Measurements from ENCODE around the gene EID2B.
A peak's percentile ranks its signal among the peaks of the same experiment; 100 is the strongest.

Gene EID2B

GRCh38 chr19:39557811-39558623 is 25.4 kb upstream of the EID2B start:
- Histone ChIP-seq H3K9ac (ENCODE audit: low read depth, low read length, poor library complexity, severe bottlenecking) (peak overlapping the region; percentile 19), H3K36me3 (ENCODE audit: insufficient read depth, low read length) (no peaks in the 10 kb centered on the region), H3K4me1 (ENCODE audit: insufficient read depth, low read length, poor library complexity, severe bottlenecking) (peaks cover 8% of the 10 kb centered on the region), H3K27me3 (ENCODE audit: insufficient read depth, low read length, poor library complexity, severe bottlenecking) (no peaks in the 10 kb centered on the region), H3K79me2 (ENCODE audit: insufficient read depth, low read length) (no peaks in the 10 kb centered on the region), H3F3A (ENCODE audit: low read depth) (no peaks in the 10 kb centered on the region), H2AFZ (ENCODE audit: low read length) (peak overlapping the region; percentile 77), H4K20me1 (ENCODE audit: insufficient read depth, low read length, poor library complexity, severe bottlenecking) (no peaks in the 10 kb centered on the region), H3K9me3 (ENCODE audit: insufficient read depth, low read depth, low read length) (no peaks in the 10 kb centered on the region), H3K4me3 (ENCODE audit: low read length, poor library complexity, severe bottlenecking) (peak overlapping the region; percentile 51), H3K4me2 (ENCODE audit: low read depth, low read length, poor library complexity, severe bottlenecking) (peak overlapping the region; percentile 72), H3K9me2 (replicated peaks; ENCODE audit: low read depth, low read length) (no peaks in the 10 kb centered on the region)
- no peak for TF ChIP-seq EZH2phosphoT487 (IDR thresholded peaks at IDR 0.05; ENCODE audit: borderline replicate concordance)
- no peak for TF ChIP-seq CTCF (conservative IDR thresholded peaks at IDR 0.05; ENCODE audit: low read length)

- Histone ChIP-seq H3K4me1 (ENCODE audit: insufficient read depth, low read length, poor library complexity, severe bottlenecking) (peaks cover 8% of the 10 kb centered on the region), H3K4me3 (ENCODE audit: low read length, poor library complexity, severe bottlenecking) (no peak overlapping the region), H3K79me2 (ENCODE audit: insufficient read depth, low read length) (no peaks in the 10 kb centered on the region), H3K4me2 (ENCODE audit: low read depth, low read length, poor library complexity, severe bottlenecking) (no peak overlapping the region), H3K36me3 (ENCODE audit: insufficient read depth, low read length) (no peaks in the 10 kb centered on the region), H2AFZ (ENCODE audit: low read length) (no peak overlapping the region), H3K9ac (ENCODE audit: low read depth, low read length, poor library complexity, severe bottlenecking) (no peak overlapping the region), H3K9me2 (replicated peaks; ENCODE audit: low read depth, low read length) (no peaks in the 10 kb centered on the region), H3K27me3 (ENCODE audit: insufficient read depth, low read length, poor library complexity, severe bottlenecking) (no peaks in the 10 kb centered on the region), H3K9me3 (ENCODE audit: insufficient read depth, low read depth, low read length) (no peaks in the 10 kb centered on the region), H3F3A (ENCODE audit: low read depth) (no peaks in the 10 kb centered on the region), H4K20me1 (ENCODE audit: insufficient read depth, low read length, poor library complexity, severe bottlenecking) (no peaks in the 10 kb centered on the region)
- TF ChIP-seq EZH2phosphoT487 (IDR thresholded peaks at IDR 0.05; ENCODE audit: borderline replicate concordance) (no peak), CTCF (conservative IDR thresholded peaks at IDR 0.05; ENCODE audit: low read length) (no peak)
Observed at GRCh38 chr19:39555883-39556282, 23.2 kb upstream of the EID2B start.

- H3K79me2 ChIP-seq (ENCODE audit: insufficient read depth, low read length): no peaks in the 10 kb centered on the region
- H3F3A ChIP-seq (ENCODE audit: low read depth): no peaks in the 10 kb centered on the region
- H3K4me2 ChIP-seq (ENCODE audit: low read depth, low read length, poor library complexity, severe bottlenecking): no peak overlapping the region
- no peak overlapping the region for H3K4me3 ChIP-seq (ENCODE audit: low read length, poor library complexity, severe bottlenecking)
- no peaks in the 10 kb centered on the region for H3K27me3 ChIP-seq (ENCODE audit: insufficient read depth, low read length, poor library complexity, severe bottlenecking)
- H3K9me3 ChIP-seq (ENCODE audit: insufficient read depth, low read depth, low read length): no peaks in the 10 kb centered on the region
- H2AFZ ChIP-seq (ENCODE audit: low read length): no peak overlapping the region
- no peak for TF ChIP-seq EZH2phosphoT487 (IDR thresholded peaks at IDR 0.05; ENCODE audit: borderline replicate concordance)
- no peak for TF ChIP-seq CTCF (conservative IDR thresholded peaks at IDR 0.05; ENCODE audit: low read length)
- H3K9me2 ChIP-seq (replicated peaks; ENCODE audit: low read depth, low read length): no peaks in the 10 kb centered on the region
- H4K20me1 ChIP-seq (ENCODE audit: insufficient read depth, low read length, poor library complexity, severe bottlenecking): no peaks in the 10 kb centered on the region
- peaks cover 8% of the 10 kb centered on the region for H3K4me1 ChIP-seq (ENCODE audit: insufficient read depth, low read length, poor library complexity, severe bottlenecking)
- no peaks in the 10 kb centered on the region for H3K36me3 ChIP-seq (ENCODE audit: insufficient read depth, low read length)
- H3K9ac ChIP-seq (ENCODE audit: low read depth, low read length, poor library complexity, severe bottlenecking): no peak overlapping the region
Observed at GRCh38 chr19:39554701-39555311, 22.2 kb upstream of the EID2B start.
